K562 (cell line): Measurements from ENCODE around the gene MACROD2. TPM values are rescaled to one million over a fixed set of nuclear protein-coding genes. Genes with fewer than 3 reads are reported as not detected.

Experiments used
- AFF1 ChIP-seq, 2 experiments: fragments of 450-650 bp; IDR thresholded peaks; 2 replicates each; pipeline ENCODE4 v1.6.1; 2018; ENCODE audit warnings: mild to moderate bottlenecking in 2 of 2, low read depth in 1 of 2; ENCODE audit not compliant: partially characterized antibody in 2 of 2
- CBX2 ChIP-seq: fragments of 200-600 bp; sonication (generic); IDR thresholded peaks from one replicate; pipeline ENCODE4 v1.6.1; 2012; ENCODE audit warnings: mild to moderate bottlenecking, low read length, inconsistent platforms; ENCODE audit not compliant: insufficient read depth, poor library complexity, severe bottlenecking
- CBX3 ChIP-seq, 2 experiments: IDR thresholded peaks; 1 replicate in 1 of 2; 2 replicates in 1 of 2; pipeline ENCODE4 v1.6.1; 2012; ENCODE audit warnings: inconsistent platforms in 2 of 2, low read length in 2 of 2, borderline replicate concordance in 1 of 2, control low read depth in 1 of 2
- NR1H2 ChIP-seq: sonication (generic); formaldehyde crosslinking; IDR thresholded peaks from 2 replicates; pipeline ENCODE4 v1.4.0; 2020; ENCODE audit warnings: mild to moderate bottlenecking, missing genetic modification reagents
- SIN3A ChIP-seq, 2 experiments: fragments of 150-350 bp in 1 of 2; IDR thresholded peaks; 2 replicates each; pipeline ENCODE4 v1.6.1; 2011 to 2016; ENCODE audit warnings: borderline replicate concordance in 2 of 2, low read depth in 2 of 2, low read length in 2 of 2, mild to moderate bottlenecking in 2 of 2, moderate library complexity in 2 of 2; ENCODE audit not compliant: control insufficient read depth in 1 of 2
- SNIP1 ChIP-seq: fragments of 450-650 bp; IDR thresholded peaks from 2 replicates; pipeline ENCODE4 v1.7.1; 2017; ENCODE audit warnings: low read depth, mild to moderate bottlenecking
- U2AF2 ChIP-seq: fragments of 200-400 bp; formaldehyde crosslinking; optimal IDR thresholded peaks from 2 replicates; pipeline ENCODE3; 2017; ENCODE audit warnings: low read depth, mild to moderate bottlenecking, low read length
- ZBTB49 ChIP-seq: sonication (generic); formaldehyde crosslinking; IDR thresholded peaks from 2 replicates; pipeline ENCODE4 v1.8.0; 2022; ENCODE audit warnings: missing genetic modification reagents, mild to moderate bottlenecking, borderline replicate concordance
- ZNF280B ChIP-seq: fragments of 250-450 bp; sonication (Bioruptor Pico); IDR thresholded peaks from 2 replicates; pipeline ENCODE4 v1.5.1; 2021; ENCODE audit warnings: mild to moderate bottlenecking
- ZNF444 ChIP-seq: fragments of 250-450 bp; sonication (Bioruptor Pico); IDR thresholded peaks from 2 replicates; pipeline ENCODE4 v1.4.0; 2020; ENCODE audit warnings: mild to moderate bottlenecking, moderate library complexity
- polyA plus RNA-seq, 8 experiments: library from polyadenylated mRNA; depleted of rRNA in 4 of 8; stranded (reverse) in 5 of 8; unstranded in 3 of 8; fragments of >200 nt; fragmentation: Nextera tagmentation in 2 of 8; fragmentation: Illumina TruSeq in 1 of 8; extraction: Ambion mirVana in 2 of 8; extraction: Trizol in 1 of 8; gene quantifications; 2 replicates each; pipeline versions ENCODE4 v1.2.1 to v1.2.3, GENCODE V29; 2011 to 2014; ENCODE audit warnings: inconsistent platforms in 1 of 8, missing spikeins in 1 of 8
- total RNA-seq, 7 experiments: library from RNA; depleted of rRNA in 6 of 7; stranded (reverse); fragments of >200 nt in 6 of 7; fragmentation: Illumina TruSeq in 2 of 7; extraction: Trizol in 2 of 7; gene quantifications; 2 replicates each; pipeline versions ENCODE4 v1.2.1 to v1.2.3, GENCODE V29; 2011 to 2021; ENCODE audit warnings: low replicate concordance in 1 of 7

Gene MACROD2
- total and polyA plus RNA-seq, 9 of the 15 experiments (the other 6 are each of a cell fraction or from before 2014, with no cell fraction given) = not detected

- TF ChIP-seq ZBTB49 (CRISPR knock-in tag) = no peak
- TF ChIP-seq CBX2 = no peak
- no peak for TF ChIP-seq ZNF444 (CRISPR knock-in tag)
- TF ChIP-seq AFF1 (IDR thresholded peaks at IDR 0.05; ENCODE audit: low read depth in 1 of 2, partially characterized antibody in 2 of 2) = no peak
- no peak for TF ChIP-seq NR1H2 (CRISPR knock-in tag)
- TF ChIP-seq ZNF280B (CRISPR knock-in tag) = no peak
- TF ChIP-seq CBX3 (IDR thresholded peaks at IDR 0.05; ENCODE audit: borderline replicate concordance in 1 of 2, low read length in 2 of 2) = no peak
- TF ChIP-seq SNIP1 = no peak
- TF ChIP-seq U2AF2 = no peak
- no peak for TF ChIP-seq SIN3A (IDR thresholded peaks at IDR 0.05; ENCODE audit: borderline replicate concordance in 2 of 2, control insufficient read depth in 1 of 2, low read depth in 2 of 2, low read length in 2 of 2)
Observed at GRCh38 chr20:15195378-15195777, 1200.1 kb downstream of the MACROD2 start (continued).
